Gastroesophageal sphincter (tissue), 3 donors: ENCODE data around the gene FNDC11.

Source experiments
- POLR2AphosphoS5 ChIP-seq: sonication (generic); formaldehyde crosslinking; IDR thresholded peaks from one replicate; pipeline ENCODE4 v1.6.1; 2017; ENCODE audit warnings: antibody characterized with exemption
- TF ChIP-seq, protein P1 (sequence below), 4 experiments: fragments of 200-600 bp in 2 of 4; fragments of 450-650 bp in 2 of 4; sonication (generic) in 1 of 4; IDR thresholded peaks; one replicate each; pipeline ENCODE4 v1.5.1; 2017 to 2019; ENCODE audit warnings: antibody characterized with exemption in 4 of 4, mild to moderate bottlenecking in 2 of 4, moderate library complexity in 2 of 4

DNA sequence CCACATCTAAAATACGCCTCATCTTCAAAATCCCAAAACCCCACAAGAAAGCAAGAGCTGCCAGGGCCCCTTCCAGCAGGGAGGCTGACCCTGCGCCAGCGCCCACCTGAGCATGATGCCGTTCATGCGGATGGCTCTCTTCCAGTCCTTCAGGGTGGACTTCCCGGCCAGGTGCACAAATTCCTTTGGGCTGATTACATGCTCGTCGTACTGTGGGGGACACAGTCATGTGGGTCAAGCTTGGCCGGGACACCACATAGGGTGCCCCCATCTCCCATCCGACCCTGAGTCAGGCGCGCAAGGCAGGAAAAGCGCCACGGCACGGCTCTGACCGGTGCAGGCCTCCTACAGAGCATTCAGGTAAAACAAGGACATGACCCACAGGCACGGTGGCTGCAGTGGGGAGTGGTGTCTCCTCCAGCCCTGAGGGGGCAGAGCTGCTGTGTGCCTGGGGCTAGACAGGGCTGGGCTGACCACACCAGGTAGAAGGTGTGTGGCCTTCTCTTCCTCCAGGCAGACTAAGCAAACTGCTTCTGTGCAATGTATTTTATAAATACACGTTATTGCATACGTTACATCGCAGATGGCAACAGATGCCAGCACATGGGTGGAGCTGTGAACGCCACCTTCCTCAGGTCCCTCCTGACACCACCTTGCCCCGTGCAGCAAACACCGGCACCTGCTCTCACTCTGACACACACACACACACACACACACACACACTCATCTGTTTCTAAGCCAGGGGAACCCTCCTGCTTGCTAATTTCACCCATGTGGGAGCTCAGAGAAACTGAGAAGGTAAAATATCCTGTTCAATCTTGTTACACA is 43.9 kb downstream of the FNDC11 start:
- TF ChIP-seq, protein P1, sequence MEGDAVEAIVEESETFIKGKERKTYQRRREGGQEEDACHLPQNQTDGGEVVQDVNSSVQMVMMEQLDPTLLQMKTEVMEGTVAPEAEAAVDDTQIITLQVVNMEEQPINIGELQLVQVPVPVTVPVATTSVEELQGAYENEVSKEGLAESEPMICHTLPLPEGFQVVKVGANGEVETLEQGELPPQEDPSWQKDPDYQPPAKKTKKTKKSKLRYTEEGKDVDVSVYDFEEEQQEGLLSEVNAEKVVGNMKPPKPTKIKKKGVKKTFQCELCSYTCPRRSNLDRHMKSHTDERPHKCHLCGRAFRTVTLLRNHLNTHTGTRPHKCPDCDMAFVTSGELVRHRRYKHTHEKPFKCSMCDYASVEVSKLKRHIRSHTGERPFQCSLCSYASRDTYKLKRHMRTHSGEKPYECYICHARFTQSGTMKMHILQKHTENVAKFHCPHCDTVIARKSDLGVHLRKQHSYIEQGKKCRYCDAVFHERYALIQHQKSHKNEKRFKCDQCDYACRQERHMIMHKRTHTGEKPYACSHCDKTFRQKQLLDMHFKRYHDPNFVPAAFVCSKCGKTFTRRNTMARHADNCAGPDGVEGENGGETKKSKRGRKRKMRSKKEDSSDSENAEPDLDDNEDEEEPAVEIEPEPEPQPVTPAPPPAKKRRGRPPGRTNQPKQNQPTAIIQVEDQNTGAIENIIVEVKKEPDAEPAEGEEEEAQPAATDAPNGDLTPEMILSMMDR (IDR thresholded peaks at IDR 0.05): no peak
- no peak for TF ChIP-seq POLR2AphosphoS5
